ENCODE data around the gene COMMD7. TPM values are rescaled to one million over a fixed set of nuclear protein-coding genes. Genes with fewer than 3 reads are reported as not detected.

COMMD7 gene
- total and polyA plus RNA-seq, 9 of the 15 experiments (the other 6 are each of a cell fraction or from before 2014, with no cell fraction given) = 11.9 to 69.1 (median 34.7) TPM

- TF ChIP-seq ZNF431 (CRISPR knock-in tag; IDR thresholded peaks at IDR 0.05) (no peak), TOE1 (IDR thresholded peaks at IDR 0.05; ENCODE audit: borderline replicate concordance) (no peak), TOE1 (CRISPR knock-in tag; IDR thresholded peaks at IDR 0.05; ENCODE audit: borderline replicate concordance, low read depth) (no peak), U2AF1 (optimal IDR thresholded peaks at IDR 0.05; ENCODE audit: low read depth, low read length) (no peak), YY1 (IDR thresholded peaks at IDR 0.05; ENCODE audit: borderline replicate concordance in 1 of 3, control insufficient read depth in 1 of 3, extremely low read depth in 1 of 3, insufficient read depth in 3 of 3, insufficient read length in 1 of 3, insufficient replicate concordance in 2 of 3, low read depth in 1 of 3, low read length in 2 of 3) (no peak), BACH1 (tag; IDR thresholded peaks at IDR 0.05) (no peak), ZNF384 (IDR thresholded peaks at IDR 0.05; ENCODE audit: low read depth, low read length) (no peak), ZNF41 (CRISPR knock-in tag; conservative IDR thresholded peaks at IDR 0.05) (no peak), NFIC (IDR thresholded peaks at IDR 0.05) (no peak), SMARCE1 (IDR thresholded peaks at IDR 0.05) (no peak), IFI16 (CRISPR knock-in tag; IDR thresholded peaks at IDR 0.05) (no peak), SIN3B (IDR thresholded peaks at IDR 0.05; ENCODE audit: low read depth) (no peak), SMARCA4 (IDR thresholded peaks at IDR 0.05) (no peak), SLC30A9 (CRISPR knock-in tag; IDR thresholded peaks at IDR 0.05) (no peak), MCM5 (IDR thresholded peaks at IDR 0.05; ENCODE audit: low read depth) (no peak), ZNF318 (IDR thresholded peaks at IDR 0.05; ENCODE audit: borderline replicate concordance in 1 of 2, low read depth in 1 of 2) (no peak), ILF3 (IDR thresholded peaks at IDR 0.05; ENCODE audit: borderline replicate concordance) (no peak), ZNF212 (CRISPR knock-in tag; IDR thresholded peaks at IDR 0.05) (no peak)
- TF ChIP-seq, protein P1, sequence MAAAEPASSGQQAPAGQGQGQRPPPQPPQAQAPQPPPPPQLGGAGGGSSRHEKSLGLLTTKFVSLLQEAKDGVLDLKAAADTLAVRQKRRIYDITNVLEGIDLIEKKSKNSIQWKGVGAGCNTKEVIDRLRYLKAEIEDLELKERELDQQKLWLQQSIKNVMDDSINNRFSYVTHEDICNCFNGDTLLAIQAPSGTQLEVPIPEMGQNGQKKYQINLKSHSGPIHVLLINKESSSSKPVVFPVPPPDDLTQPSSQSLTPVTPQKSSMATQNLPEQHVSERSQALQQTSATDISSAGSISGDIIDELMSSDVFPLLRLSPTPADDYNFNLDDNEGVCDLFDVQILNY (CRISPR knock-in tag; IDR thresholded peaks at IDR 0.05) = no peak
These were observed 21.0 kb upstream of the COMMD7 start (continued) for GRCh38 chr20:32764005-32764960.
